SH-SY5Y (cell line): ENCODE measurements around the gene BAHD1.

Experiments
- GATA2 ChIP-seq: IDR thresholded peaks from 2 replicates; pipeline ENCODE4 v1.6.1; 2011; ENCODE audit warnings: mild to moderate bottlenecking, low read depth, low read length
- GATA3 ChIP-seq: IDR thresholded peaks from 2 replicates; pipeline ENCODE4 v1.6.1; 2011; ENCODE audit warnings: low read depth, mild to moderate bottlenecking, low read length, moderate library complexity

DNA sequence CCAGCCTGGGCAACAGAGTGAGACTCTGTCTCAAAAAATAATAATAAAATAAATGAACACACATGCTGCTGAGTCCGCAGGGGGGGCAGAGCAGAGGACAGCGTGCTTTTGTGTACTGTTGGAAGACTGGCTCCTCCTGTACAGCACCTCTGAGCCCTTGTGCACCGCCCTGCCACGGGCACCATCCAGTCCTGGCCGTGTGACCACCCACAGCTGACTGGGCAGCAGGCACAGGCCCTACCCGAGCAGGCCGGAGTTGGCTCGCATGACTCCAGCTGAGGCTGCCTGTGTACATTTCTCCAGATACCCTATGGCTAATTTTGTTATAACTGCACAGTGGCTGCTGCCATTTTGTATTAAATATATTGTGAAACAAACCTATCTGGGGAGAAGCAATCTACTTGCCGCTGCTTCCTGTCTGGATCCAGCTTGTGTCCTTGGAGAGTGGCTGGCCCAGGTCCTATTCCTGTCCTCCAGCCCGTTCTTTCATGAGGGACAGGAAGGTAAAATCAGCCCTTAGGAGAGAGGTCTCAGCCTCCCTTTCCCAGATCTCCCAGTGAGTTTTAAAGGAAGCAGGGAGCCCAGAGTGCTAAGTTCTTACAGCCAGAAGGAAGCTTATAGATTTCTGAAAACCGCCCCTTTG lies 20.6 kb upstream of the BAHD1 start:
- no peak for TF ChIP-seq GATA3
- TF ChIP-seq GATA2, result no peak
